Upper lobe of right lung (tissue), 1 donor: Measurements from ENCODE around the gene P4HA1. TPM values are rescaled to one million over a fixed set of nuclear protein-coding genes. Genes with fewer than 3 reads are reported as not detected.
A peak's percentile ranks its signal among the peaks of the same experiment; 100 is the strongest.

Experiments
- ATAC-seq: fragments of 200-7000 bp; cut with Tn5 transposase; one replicate; pipeline ENCODE4 v1.9.1; 2020; ENCODE audit warnings: mild to moderate bottlenecking, moderate library complexity
- DNase-seq: peaks from one replicate; pipeline ENCODE4 v3.0.0-alpha.2; 2020
- H3K27ac ChIP-seq: fragments of 200-600 bp; one replicate; pipeline ENCODE4 v1.8.0; 2022
- H3K27me3 ChIP-seq: fragments of 200-600 bp; one replicate; pipeline ENCODE4 v1.8.0; 2022; ENCODE audit warnings: mild to moderate bottlenecking
- H3K36me3 ChIP-seq: fragments of 200-600 bp; one replicate; pipeline ENCODE4 v1.8.0; 2022
- H3K4me1 ChIP-seq: fragments of 200-600 bp; one replicate; pipeline ENCODE4 v1.8.0; 2022
- H3K4me3 ChIP-seq: fragments of 200-600 bp; one replicate; pipeline ENCODE4 v1.8.0; 2022; ENCODE audit warnings: mild to moderate bottlenecking
- H3K9me3 ChIP-seq: fragments of 200-600 bp; one replicate; pipeline ENCODE4 v1.8.0; 2022
- intact Hi-C: fragments of 100-400 bp; cut with DNase I; formaldehyde crosslinking; loops from one replicate; pipeline ENCODE4 v1.11.0; 2022
- total RNA-seq: library from RNA; stranded (reverse); fragmentation: NEBNext Ultra II Directional; extraction: Animal tissue kit (Norgen Biotek cat#: 25700); gene quantifications from one replicate; pipeline ENCODE4 v1.2.1, GENCODE V29; 2021
- TF ChIP-seq, protein P1 (sequence below): fragments of 200-600 bp; IDR thresholded peaks from one replicate; pipeline ENCODE4 v1.8.0; 2022; ENCODE audit warnings: antibody characterized with exemption
- donor health status: DM: no; HTN: yes; CAD: no; lungs with severe emphysema.

The P4HA1 gene
- total RNA-seq, 1 donor from 2014 or later = 51.8 TPM

DNA sequence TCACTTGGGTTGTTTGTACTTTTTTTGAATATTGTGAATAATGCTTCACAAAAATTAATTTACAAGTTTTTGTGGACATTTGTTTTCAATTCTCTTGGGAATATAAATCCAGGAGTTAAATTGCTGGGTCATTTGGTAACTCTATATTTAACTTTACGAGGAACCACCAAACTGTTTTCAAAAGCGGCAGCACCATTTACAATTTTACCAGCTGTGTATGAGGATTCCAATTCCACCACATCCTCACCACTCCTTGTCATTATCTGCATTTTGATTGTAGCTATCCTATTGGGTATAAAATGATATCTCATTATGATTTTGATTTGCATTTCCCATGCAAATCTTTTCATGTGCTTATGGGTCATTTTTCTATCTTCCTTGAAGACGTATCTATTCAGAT is 9.6 kb upstream of the P4HA1 start:
- DNase-seq = no peak
- ATAC-seq = no peak
- Histone ChIP-seq H3K4me1 (peaks cover 4% of the 10 kb centered on the region), H3K27ac (no peak overlapping the region), H3K9me3 (no peaks in the 10 kb centered on the region), H3K27me3 (no peaks in the 10 kb centered on the region), H3K4me3 (no peak overlapping the region), H3K36me3 (no peaks in the 10 kb centered on the region)
- TF ChIP-seq, protein P1, sequence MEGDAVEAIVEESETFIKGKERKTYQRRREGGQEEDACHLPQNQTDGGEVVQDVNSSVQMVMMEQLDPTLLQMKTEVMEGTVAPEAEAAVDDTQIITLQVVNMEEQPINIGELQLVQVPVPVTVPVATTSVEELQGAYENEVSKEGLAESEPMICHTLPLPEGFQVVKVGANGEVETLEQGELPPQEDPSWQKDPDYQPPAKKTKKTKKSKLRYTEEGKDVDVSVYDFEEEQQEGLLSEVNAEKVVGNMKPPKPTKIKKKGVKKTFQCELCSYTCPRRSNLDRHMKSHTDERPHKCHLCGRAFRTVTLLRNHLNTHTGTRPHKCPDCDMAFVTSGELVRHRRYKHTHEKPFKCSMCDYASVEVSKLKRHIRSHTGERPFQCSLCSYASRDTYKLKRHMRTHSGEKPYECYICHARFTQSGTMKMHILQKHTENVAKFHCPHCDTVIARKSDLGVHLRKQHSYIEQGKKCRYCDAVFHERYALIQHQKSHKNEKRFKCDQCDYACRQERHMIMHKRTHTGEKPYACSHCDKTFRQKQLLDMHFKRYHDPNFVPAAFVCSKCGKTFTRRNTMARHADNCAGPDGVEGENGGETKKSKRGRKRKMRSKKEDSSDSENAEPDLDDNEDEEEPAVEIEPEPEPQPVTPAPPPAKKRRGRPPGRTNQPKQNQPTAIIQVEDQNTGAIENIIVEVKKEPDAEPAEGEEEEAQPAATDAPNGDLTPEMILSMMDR = no peak
- intact Hi-C loops = no loop called here

DNA sequence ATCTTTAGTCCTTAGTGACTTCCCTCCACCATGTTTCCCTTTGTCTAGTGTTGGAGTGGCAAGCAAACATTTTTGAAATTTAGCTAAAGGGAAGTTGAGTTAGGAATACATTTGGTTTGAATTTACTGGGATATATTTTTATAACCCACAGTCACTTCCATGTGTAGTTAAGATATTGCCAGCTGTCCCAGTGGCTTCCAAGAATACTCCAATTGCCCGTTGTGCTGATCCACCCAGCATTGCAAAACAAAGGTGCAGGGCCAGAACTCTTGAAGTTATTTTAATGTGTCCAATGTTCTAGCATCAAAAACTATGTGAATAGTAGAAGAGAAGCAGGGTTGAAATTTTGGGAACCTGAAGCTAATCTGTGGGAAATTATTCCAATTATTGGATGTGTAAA is 2.5 kb upstream of the P4HA1 start:
- ATAC-seq = no peak
- no peaks in the 10 kb centered on the region for H3K9me3 ChIP-seq
- H3K4me3 ChIP-seq = no peak overlapping the region
- intact Hi-C loops = no loop called here
- DNase-seq = no peak
- peaks cover 7% of the 10 kb centered on the region for H3K4me1 ChIP-seq
- TF ChIP-seq, protein P1 = no peak
- no peak overlapping the region for H3K27ac ChIP-seq
- H3K27me3 ChIP-seq = no peaks in the 10 kb centered on the region
- peaks cover 4% of the 10 kb centered on the region for H3K36me3 ChIP-seq

DNA sequence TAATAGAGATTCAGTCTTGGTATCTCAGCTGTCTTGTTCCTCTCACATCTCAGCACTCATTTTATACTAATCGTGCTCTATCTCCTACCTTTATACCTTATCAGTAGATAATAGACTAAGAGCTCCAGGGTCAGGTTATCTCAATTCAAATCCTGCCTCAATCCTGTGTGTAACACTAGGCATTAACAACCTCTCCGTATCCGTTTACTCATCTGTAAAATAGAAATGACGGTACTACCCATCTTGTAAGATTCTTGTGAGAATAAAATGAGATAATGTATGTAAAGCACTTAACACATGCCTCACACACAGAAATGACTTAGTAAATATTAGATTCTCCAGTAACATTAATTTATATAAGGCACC is 622 bp upstream of the P4HA1 start:
- intact Hi-C loops = no loop called here
- no peak for ATAC-seq

DNA sequence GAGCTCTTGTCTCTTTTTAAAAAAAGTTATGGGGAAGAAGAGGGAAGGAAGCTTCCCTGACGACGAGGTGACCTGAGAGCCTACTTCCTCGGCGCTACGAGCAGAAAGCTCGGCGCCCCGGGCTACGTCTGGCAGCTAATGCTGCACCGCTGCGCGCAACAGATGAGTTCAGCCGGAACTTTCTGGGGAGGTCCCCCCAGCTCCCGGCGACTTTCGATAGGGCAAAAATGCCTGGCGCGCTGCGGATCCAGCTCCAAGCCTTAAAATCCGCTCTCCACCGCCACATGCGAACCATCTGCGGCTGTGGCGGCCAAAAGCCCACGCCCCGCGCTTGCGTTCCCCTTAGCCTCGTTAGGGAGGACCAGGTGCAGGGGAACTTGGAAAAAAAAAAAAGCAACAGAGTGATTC is 621 bp downstream of the P4HA1 start:
- H3K36me3 ChIP-seq = peaks cover 4% of the 10 kb centered on the region
- DNase-seq = peak; percentile 87
- intact Hi-C loops = no loop called here

More for the DNA sequence above, 622 bp upstream of the P4HA1 start:
- Histone ChIP-seq H3K4me1 (peaks cover 10% of the 10 kb centered on the region), H3K9me3 (no peaks in the 10 kb centered on the region), H3K27me3 (no peaks in the 10 kb centered on the region), H3K4me3 (peak overlapping the region; percentile 87), H3K36me3 (peaks cover 4% of the 10 kb centered on the region), H3K27ac (peak overlapping the region; percentile 87)
- TF ChIP-seq, protein P1 = no peak
- DNase-seq = no peak

DNA sequence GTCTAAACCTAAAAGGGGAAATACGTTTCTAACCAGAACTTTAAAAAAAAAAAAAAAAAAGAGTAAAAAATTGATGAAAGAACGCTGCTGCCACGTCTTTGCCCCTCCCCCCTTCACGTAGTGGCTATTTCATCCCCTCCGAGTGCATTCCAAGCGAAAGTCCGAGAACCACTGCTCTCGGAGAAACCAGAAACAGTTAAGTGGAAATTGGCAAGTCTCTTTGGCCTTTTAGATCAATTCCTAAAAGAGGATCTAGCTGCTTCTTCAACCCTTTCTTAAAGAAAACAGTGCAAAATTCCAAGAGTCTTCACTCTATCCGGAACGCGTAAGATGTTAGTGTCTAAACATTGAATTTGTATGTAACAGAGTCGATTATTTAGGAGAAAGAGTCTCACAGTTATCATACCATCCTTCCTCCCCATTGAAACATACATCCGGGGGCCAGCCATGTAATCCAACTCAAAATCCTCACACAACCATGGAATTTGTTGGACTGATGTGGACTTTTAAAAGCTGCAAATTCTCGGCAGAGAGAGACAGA is 1.1 kb downstream of the P4HA1 start:
- Histone ChIP-seq H3K36me3 (peaks cover 1% of the 10 kb centered on the region), H3K27ac (peak overlapping the region; percentile 87), H3K27me3 (no peaks in the 10 kb centered on the region), H3K4me3 (peak overlapping the region; percentile 87), H3K9me3 (no peaks in the 10 kb centered on the region), H3K4me1 (peaks cover 10% of the 10 kb centered on the region)
- intact Hi-C loops = no loop called here
- DNase-seq (no peak), ATAC-seq (no peak)
- TF ChIP-seq, protein P1 = no peak

More for the DNA sequence above, 621 bp downstream of the P4HA1 start:
- TF ChIP-seq, protein P1 = no peak
- peak overlapping the region; percentile 87 for H3K4me3 ChIP-seq
- H3K27ac ChIP-seq = peak overlapping the region; percentile 87
- H3K4me1 ChIP-seq = peaks cover 10% of the 10 kb centered on the region
- peak; percentile 60 for ATAC-seq
- no peaks in the 10 kb centered on the region for H3K27me3 ChIP-seq
- no peaks in the 10 kb centered on the region for H3K9me3 ChIP-seq

DNA sequence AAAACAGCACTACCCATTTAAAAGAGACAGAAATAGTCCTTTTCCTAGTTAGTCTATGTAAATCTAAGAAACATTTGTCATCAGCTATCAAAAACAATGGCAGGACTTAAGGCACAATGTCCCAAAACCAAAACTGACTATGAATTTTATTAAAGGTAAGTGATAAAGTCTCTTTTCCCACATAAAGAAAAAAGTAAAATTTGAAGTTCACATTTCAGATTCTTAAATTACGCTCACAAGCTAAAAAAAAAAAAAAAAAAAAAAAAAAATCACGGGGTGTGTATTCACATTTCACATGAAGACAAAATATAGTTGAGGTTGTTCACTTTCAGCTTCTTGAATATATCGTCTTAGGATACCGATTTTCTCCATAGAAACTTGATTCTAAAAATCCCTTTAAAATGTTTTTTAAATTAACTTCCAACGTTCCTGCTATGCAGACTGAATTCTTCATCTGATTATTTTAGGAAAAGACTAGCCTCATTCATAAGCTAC is 1.6 kb downstream of the P4HA1 start:
- no peaks in the 10 kb centered on the region for H3K27me3 ChIP-seq
- H3K9me3 ChIP-seq = no peaks in the 10 kb centered on the region
- peak overlapping the region; percentile 87 for H3K27ac ChIP-seq
- no peaks in the 10 kb centered on the region for H3K36me3 ChIP-seq
- TF ChIP-seq, protein P1 = no peak
- ATAC-seq (no peak), DNase-seq (no peak)
- intact Hi-C loops = no loop called here
- H3K4me1 ChIP-seq = peaks cover 10% of the 10 kb centered on the region
- H3K4me3 ChIP-seq = peak overlapping the region; percentile 87
